ENCODE results near the gene NATD1.
A peak's percentile ranks its signal among the peaks of the same experiment; 100 is the strongest.

The NATD1 gene

GRCh38 chr17:21275047-21275578 is 21.9 kb upstream of the NATD1 start:
- DNase-seq, result no peak

- no peak for DNase-seq
Measured at GRCh38 chr17:21272881-21273792, 19.9 kb upstream of the NATD1 start.

- no peak for DNase-seq
Measured at GRCh38 chr17:21272250-21272649, 19.0 kb upstream of the NATD1 start.

- DNase-seq, result no peak
Measured at GRCh38 chr17:21271454-21272183, 18.4 kb upstream of the NATD1 start.

GRCh38 chr17:21269394-21269793 is 16.2 kb upstream of the NATD1 start:
- DNase-seq, result no peak

GRCh38 chr17:21268596-21269188 is 15.5 kb upstream of the NATD1 start:
- no peak for DNase-seq

GRCh38 chr17:21263376-21263775 is 10.2 kb upstream of the NATD1 start:
- peak; percentile 27 for DNase-seq

GRCh38 chr17:21262259-21262993 is 9.2 kb upstream of the NATD1 start:
- DNase-seq, result no peak

GRCh38 chr17:21258593-21258992 is 5.4 kb upstream of the NATD1 start:
- no peak for DNase-seq

GRCh38 chr17:21253646-21254441 is 634 bp upstream of the NATD1 start:
- DNase-seq, result no peak

- no peak for DNase-seq
Measured at GRCh38 chr17:21252289-21252795, 868 bp downstream of the NATD1 start.

GRCh38 chr17:21251337-21252010 is 1.7 kb downstream of the NATD1 start:
- no peak for DNase-seq

GRCh38 chr17:21250854-21251253 is 2.4 kb downstream of the NATD1 start:
- DNase-seq, result no peak

- no peak for DNase-seq
Measured at GRCh38 chr17:21249920-21250703, 3.1 kb downstream of the NATD1 start.

GRCh38 chr17:21249086-21249795 is 4.0 kb downstream of the NATD1 start:
- no peak for DNase-seq

- no peak for DNase-seq
Measured at GRCh38 chr17:21248500-21248899, 4.7 kb downstream of the NATD1 start.

- DNase-seq, result no peak
Measured at GRCh38 chr17:21247552-21248258, 5.5 kb downstream of the NATD1 start.

- DNase-seq, result no peak
Measured at GRCh38 chr17:21246698-21247097, 6.5 kb downstream of the NATD1 start.

- no peak for DNase-seq
Measured at GRCh38 chr17:21245639-21246084, 7.5 kb downstream of the NATD1 start.

Data from MV-4-11 (cell line).